GM12891 (cell line): ENCODE measurements around the gene AGRN.

Experiments
- POLR2A ChIP-seq: IDR thresholded peaks from 2 replicates; pipeline ENCODE4 v1.6.1; 2011; ENCODE audit warnings: low read depth, low read length, control low read depth
- POLR2AphosphoS5 ChIP-seq: IDR thresholded peaks from 2 replicates; pipeline ENCODE4 v1.6.1; 2011; ENCODE audit warnings: low read depth, low read length, control low read depth
- TAF1 ChIP-seq: IDR thresholded peaks from 2 replicates; pipeline ENCODE4 v1.6.1; 2011; ENCODE audit warnings: low read depth, low read length, control low read depth

DNA sequence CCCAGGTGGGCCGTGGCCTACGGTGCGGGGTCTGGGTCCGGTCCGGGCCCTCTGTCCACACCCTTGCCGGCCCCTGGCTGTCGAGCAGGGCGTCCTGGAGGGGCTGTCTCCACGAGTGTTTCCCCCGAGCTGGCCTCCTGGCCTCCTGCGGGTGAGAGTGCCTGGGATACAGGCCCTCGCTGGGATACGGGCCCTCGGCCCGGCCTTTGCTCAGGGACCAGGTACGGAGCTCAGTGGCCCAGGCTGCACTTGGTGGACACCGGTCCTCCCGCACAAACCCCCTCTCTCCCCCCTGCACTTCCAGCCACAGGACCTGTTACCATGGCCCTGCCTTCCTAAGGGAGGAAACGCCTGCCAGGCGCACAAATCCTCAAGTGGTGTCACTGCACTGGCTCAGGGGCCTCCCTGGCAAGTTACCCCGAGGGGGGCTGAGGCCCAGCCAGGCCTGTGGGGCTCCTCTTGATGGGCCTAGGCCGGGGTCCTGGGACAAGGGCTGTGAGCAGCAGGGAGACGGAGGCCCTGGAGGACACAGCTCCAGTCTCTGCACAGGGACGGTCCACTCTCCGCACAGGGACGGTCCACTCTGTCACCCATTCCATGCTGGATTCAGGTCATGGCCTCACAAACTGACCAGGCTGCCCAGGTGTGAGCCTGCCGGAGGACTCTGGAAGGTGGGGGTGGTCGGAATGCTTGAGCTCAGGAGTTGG is 72.4 kb downstream of the AGRN start:
- TF ChIP-seq POLR2A (no peak), POLR2AphosphoS5 (no peak), TAF1 (no peak)
